ENCODE data around the gene PARS2.

PARS2 gene

GRCh38 chr1:54764133-54764921, at the start of gene PARS2:
Gene PARS2, minus strand, starts transcription at chr1:54764523. Its CDS starts 5,362 bp downstream, at chr1:54759161.
- DNase-seq (ENCODE audit: low read depth), result peak; percentile 95

- no peak for DNase-seq (ENCODE audit: low read depth)
Measured at GRCh38 chr1:54814126-54814498, 49.8 kb upstream of the PARS2 start.

GRCh38 chr1:54813485-54814125, 49.3 kb upstream of the PARS2 start:
- no peak for DNase-seq (ENCODE audit: low read depth)

GRCh38 chr1:54812801-54813484, 48.6 kb upstream of the PARS2 start:
- DNase-seq (ENCODE audit: low read depth), result no peak

GRCh38 chr1:54811739-54812655, 47.7 kb upstream of the PARS2 start:
- no peak for DNase-seq (ENCODE audit: low read depth)

GRCh38 chr1:54811066-54811465, 46.7 kb upstream of the PARS2 start:
- no peak for DNase-seq (ENCODE audit: low read depth)

GRCh38 chr1:54810153-54810942, 46.0 kb upstream of the PARS2 start:
- peak; percentile 59 for DNase-seq (ENCODE audit: low read depth)

GRCh38 chr1:54809496-54810074, 45.3 kb upstream of the PARS2 start:
- no peak for DNase-seq (ENCODE audit: low read depth)

GRCh38 chr1:54808443-54809207, 44.3 kb upstream of the PARS2 start:
- DNase-seq (ENCODE audit: low read depth), result no peak

- no peak for DNase-seq (ENCODE audit: low read depth)
Measured at GRCh38 chr1:54807756-54808155, 43.4 kb upstream of the PARS2 start.

- no peak for DNase-seq (ENCODE audit: low read depth)
Measured at GRCh38 chr1:54806931-54807611, 42.7 kb upstream of the PARS2 start.

GRCh38 chr1:54805981-54806381, 41.7 kb upstream of the PARS2 start:
- no peak for DNase-seq (ENCODE audit: low read depth)

- DNase-seq (ENCODE audit: low read depth), result no peak
Measured at GRCh38 chr1:54805466-54805865, 41.1 kb upstream of the PARS2 start.

- DNase-seq (ENCODE audit: low read depth), result no peak
Measured at GRCh38 chr1:54804471-54805132, 40.3 kb upstream of the PARS2 start.

GRCh38 chr1:54803761-54804470, 39.6 kb upstream of the PARS2 start:
- DNase-seq (ENCODE audit: low read depth), result no peak

GRCh38 chr1:54800899-54801759, 36.8 kb upstream of the PARS2 start, which contains the start of gene TTC22:
Gene TTC22, minus strand, starts transcription at chr1:54801323. Its CDS starts 160 bp downstream, at chr1:54801163.
- peak; percentile 54 for DNase-seq (ENCODE audit: low read depth)
